Epidermal melanocyte (primary cell): Measurements from ENCODE around the gene SYNE2.
A peak's percentile ranks its signal among the peaks of the same experiment; 100 is the strongest.
"Not testable (repeated sequence)": the region's sequence is repeated elsewhere in the genome, so short reads cannot be mapped to it uniquely, and the experiment has no call there.

Experiments used
- DNase-seq: peaks from one replicate; pipeline ENCODE4 v3.0.0; 2011; ENCODE audit warnings: low spot score; ENCODE audit not compliant: insufficient read length

SYNE2 gene

DNA sequence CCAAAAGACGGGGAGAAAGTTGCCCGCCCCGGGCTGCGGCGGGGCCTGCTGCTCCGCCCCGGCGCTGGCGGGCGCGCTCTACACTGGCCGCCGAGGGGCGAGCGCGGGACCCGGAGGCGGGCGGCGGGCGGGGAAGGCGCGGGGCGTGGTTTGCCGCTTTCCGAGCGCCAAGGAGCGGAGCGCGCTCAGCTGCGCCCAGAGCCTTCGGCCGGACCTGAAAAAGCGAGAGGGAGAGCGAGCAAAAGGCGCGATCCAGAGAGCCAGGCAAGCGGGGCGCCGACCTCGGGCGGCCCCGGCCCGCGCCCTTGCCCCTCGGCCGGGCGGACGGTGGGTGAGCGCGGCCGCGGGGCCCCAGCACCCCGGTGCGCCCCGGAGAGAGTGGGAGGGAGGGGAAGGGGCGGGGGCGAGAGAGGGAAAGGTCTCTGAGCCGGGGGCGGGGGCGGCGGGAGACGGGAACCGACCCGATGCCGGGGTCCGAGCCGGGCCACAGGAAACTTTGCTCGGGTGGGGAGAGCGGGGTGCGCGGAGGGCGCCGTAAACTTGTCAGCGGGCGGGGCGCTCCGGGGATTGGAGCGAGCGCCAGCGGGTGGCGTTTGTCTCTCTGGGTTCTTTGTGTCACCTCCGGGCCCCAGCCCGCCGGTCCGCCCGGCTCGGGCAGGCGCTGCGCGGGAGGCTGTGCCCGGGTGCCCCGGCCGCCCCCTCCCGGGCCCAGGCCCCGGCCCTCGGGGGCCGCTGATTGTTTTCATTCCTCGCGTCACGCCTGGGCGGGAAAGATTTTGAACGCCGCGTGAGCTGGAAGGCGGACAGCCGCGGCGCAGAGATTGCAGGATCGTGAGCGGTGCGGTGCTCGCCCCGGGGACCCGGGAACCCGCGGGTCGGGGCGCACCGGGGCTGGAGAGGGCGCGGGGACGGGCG is at the start of gene SYNE2:
TSS of gene SYNE2 (plus strand) at position 188 of the 915 bp plus-strand sequence. CDS start 56,145 bp downstream, outside the sequence.
- peak; percentile 64 for DNase-seq

- not testable (repeated sequence) for DNase-seq
Measured at GRCh38 chr14:63803221-63803791, 49.5 kb upstream of the SYNE2 start.

- DNase-seq = not testable (repeated sequence)
Measured at GRCh38 chr14:63806064-63806463, 46.7 kb upstream of the SYNE2 start.

- not testable (repeated sequence) for DNase-seq
Measured at GRCh38 chr14:63811692-63812091, 41.1 kb upstream of the SYNE2 start.

GRCh38 chr14:63833728-63834127 is 19.1 kb upstream of the SYNE2 start:
- no peak for DNase-seq

GRCh38 chr14:63840981-63841380 is 11.8 kb upstream of the SYNE2 start:
- DNase-seq = no peak

- DNase-seq = no peak
Measured at GRCh38 chr14:63843796-63844195, 9.0 kb upstream of the SYNE2 start.

- DNase-seq = no peak
Measured at GRCh38 chr14:63848890-63849289, 3.9 kb upstream of the SYNE2 start.

GRCh38 chr14:63852271-63852816 is 460 bp upstream of the SYNE2 start:
- no peak for DNase-seq

DNA sequence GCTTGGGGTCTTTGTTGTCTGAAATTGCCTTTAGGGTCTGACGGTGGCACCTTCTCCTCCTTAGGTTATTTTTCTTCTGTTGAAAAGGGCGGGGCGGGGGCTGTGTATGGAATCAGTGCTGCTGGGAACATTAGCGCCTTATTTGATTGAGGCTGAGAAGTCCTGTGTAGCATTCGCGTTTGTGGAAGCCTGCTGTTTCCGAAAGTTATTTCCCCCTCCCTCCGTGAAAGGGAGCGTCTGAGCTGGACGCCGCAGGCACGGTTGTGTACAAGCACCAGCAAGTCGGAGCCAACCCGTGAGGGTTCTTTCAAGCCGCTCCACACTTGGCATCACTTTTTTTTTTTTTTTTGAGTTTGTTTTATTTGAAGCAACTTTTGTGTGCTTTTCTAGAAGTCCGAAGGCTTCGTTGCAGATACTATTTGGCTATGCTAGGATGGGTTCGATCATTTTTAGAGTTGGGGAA is 1.1 kb downstream of the SYNE2 start:
- peak; percentile 77 for DNase-seq

GRCh38 chr14:63854330-63854729 is 1.5 kb downstream of the SYNE2 start:
- DNase-seq = no peak

DNA sequence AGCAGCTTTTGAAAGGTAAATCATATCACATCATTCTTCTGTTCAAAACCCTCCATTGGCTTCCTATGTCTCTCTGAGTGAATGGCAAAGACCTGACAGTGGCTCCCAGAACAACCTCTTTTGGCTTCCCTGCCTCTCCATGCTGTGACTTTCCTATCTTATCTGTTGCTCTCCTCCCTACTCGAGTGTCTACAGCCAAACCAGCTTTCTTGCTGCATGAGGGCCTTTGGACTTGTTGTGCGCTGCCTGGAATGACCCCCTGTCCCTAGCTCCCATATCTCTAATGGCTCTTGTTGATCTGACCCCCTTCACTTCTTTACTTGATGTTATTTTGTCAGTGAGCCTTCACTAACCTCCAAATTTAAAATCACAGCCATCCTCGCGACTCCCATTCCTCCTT is 2.5 kb downstream of the SYNE2 start:
- DNase-seq = no peak

- DNase-seq = no peak
Measured at GRCh38 chr14:63857466-63858030, 4.7 kb downstream of the SYNE2 start.

GRCh38 chr14:63860146-63860545 is 7.3 kb downstream of the SYNE2 start:
- no peak for DNase-seq

- no peak for DNase-seq
Measured at GRCh38 chr14:63862163-63862562, 9.4 kb downstream of the SYNE2 start.

DNA sequence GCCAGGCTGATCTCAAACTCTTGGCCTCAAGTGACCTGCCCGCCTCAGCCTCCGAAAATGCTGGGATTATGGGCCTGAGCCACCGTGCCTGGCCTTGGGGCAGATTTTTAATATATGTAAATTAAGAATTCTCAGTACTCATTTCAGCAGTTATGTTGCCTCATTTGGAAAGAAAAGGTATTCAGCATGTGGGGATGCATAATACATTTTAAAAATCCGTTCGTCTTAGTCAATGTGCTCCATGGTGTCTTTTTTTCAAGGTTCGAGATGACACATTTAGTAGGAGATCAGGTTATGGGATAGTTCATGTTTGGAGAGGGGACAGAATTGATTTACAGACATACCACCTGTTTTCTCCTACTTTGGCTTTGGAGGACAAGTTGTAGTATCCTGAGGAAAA is 10.2 kb downstream of the SYNE2 start:
- DNase-seq = no peak

- DNase-seq = not testable (repeated sequence)
Measured at GRCh38 chr14:63864775-63865174, 12.0 kb downstream of the SYNE2 start.

- DNase-seq = no peak
Measured at GRCh38 chr14:63867933-63868921, 15.4 kb downstream of the SYNE2 start.

GRCh38 chr14:63869940-63870752 is 17.3 kb downstream of the SYNE2 start:
- not testable (repeated sequence) for DNase-seq

DNA sequence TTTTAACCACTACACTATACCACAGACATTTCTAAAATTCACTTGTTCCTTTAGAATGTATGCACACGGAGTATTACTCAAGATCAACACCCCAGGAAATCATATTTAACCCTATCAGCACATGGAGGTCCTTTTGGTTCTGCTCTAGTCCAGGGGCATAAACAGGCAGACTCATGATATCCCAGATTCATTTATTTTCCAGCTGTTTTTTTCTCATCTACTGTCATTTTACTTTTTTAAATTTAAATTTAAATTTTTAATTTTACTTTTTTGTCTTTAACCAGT is 17.9 kb downstream of the SYNE2 start:
- not testable (repeated sequence) for DNase-seq
